CD4-positive, alpha-beta T cell (primary cell): ENCODE data around the gene DAB2. TPM values are rescaled to one million over a fixed set of nuclear protein-coding genes. Genes with fewer than 3 reads are reported as not detected.

ENCODE experiments used
- ATAC-seq: fragments of 200-7000 bp; cut with Tn5 transposase; one replicate; pipeline ENCODE4 v1.10.0; 2022; ENCODE audit warnings: mild to moderate bottlenecking; ENCODE audit not compliant: poor library complexity
- CTCF ChIA-PET: fragments of 350-600 bp; sonication (Branson Sonifier 250); formaldehyde crosslinking; loops from one replicate; lab custom pipeline; 2021; ENCODE audit warnings: antibody characterized with exemption, inconsistent platforms; lab: Charles Lee
- POLR2A ChIA-PET: fragments of 350-600 bp; sonication (Branson Sonifier 250); formaldehyde crosslinking; loops from one replicate; lab custom pipeline; 2021; ENCODE audit warnings: antibody characterized with exemption, inconsistent platforms; lab: Charles Lee
- DNase-seq, 14 experiments: peaks; one replicate each; pipeline ENCODE4 v3.0.0-alpha.2; 2013 to 2020; ENCODE audit warnings: mixed read lengths in 2 of 14
- H3K27ac ChIP-seq, 2 donors: one replicate each; pipeline versions ENCODE4 v1.5.1 to v1.7.0; 2013; ENCODE audit warnings: low read length in 2 of 2, low read depth in 1 of 2, mild to moderate bottlenecking in 1 of 2
- H3K27me3 ChIP-seq, 2 experiments: 1 replicate in 1 of 2; 2 replicates in 1 of 2; pipeline versions ENCODE4 v1.6.1 to v1.7.0; 2013; ENCODE audit warnings: low read length in 2 of 2, control low read depth in 1 of 2, mild to moderate bottlenecking in 1 of 2, moderate library complexity in 1 of 2; ENCODE audit not compliant: insufficient read depth in 2 of 2, control insufficient read depth in 1 of 2
- H3K36me3 ChIP-seq: one replicate; pipeline ENCODE4 v1.6.1; 2013; ENCODE audit warnings: low read length, control low read depth; ENCODE audit not compliant: insufficient read depth
- H3K4me1 ChIP-seq: one replicate; pipeline ENCODE4 v1.6.1; 2013; ENCODE audit warnings: low read length, control low read depth; ENCODE audit not compliant: insufficient read depth
- H3K4me3 ChIP-seq: one replicate; pipeline ENCODE4 v1.5.1; 2013; ENCODE audit warnings: mild to moderate bottlenecking, low read length, moderate library complexity
- H3K9me3 ChIP-seq, 2 experiments: 1 replicate in 1 of 2; 2 replicates in 1 of 2; pipeline versions ENCODE4 v1.6.1 to v1.7.0; 2013; ENCODE audit warnings: low read length in 2 of 2, mild to moderate bottlenecking in 2 of 2, control low read depth in 1 of 2, moderate library complexity in 1 of 2; ENCODE audit not compliant: control insufficient read depth in 1 of 2, insufficient read depth in 1 of 2
- H3K27ac Mint-ChIP-seq: one replicate; pipeline ENCODE4 v1.8.0; 2020; ENCODE audit warnings: mixed read lengths
- H3K27me3 Mint-ChIP-seq: one replicate; pipeline ENCODE4 v1.8.0; 2021; ENCODE audit warnings: mixed read lengths
- H3K36me3 Mint-ChIP-seq: one replicate; pipeline ENCODE4 v1.8.0; 2021; ENCODE audit warnings: low read depth, mixed read lengths
- H3K4me1 Mint-ChIP-seq: one replicate; pipeline ENCODE4 v1.8.0; 2021; ENCODE audit warnings: low read depth, mixed read lengths
- H3K4me3 Mint-ChIP-seq: one replicate; pipeline ENCODE4 v1.8.0; 2020; ENCODE audit warnings: mild to moderate bottlenecking, mixed read lengths
- H3K9me3 Mint-ChIP-seq: one replicate; pipeline ENCODE4 v1.8.0; 2020; ENCODE audit warnings: mixed read lengths
- CTCF ChIP-seq: fragments of 200-600 bp; IDR thresholded peaks from one replicate; pipeline ENCODE4 v1.8.0; 2022; ENCODE audit warnings: antibody characterized with exemption, mild to moderate bottlenecking
- intact Hi-C, 2 experiments: fragments of 100-400 bp; cut with DNase I in 1 of 2; cut with micrococcal nuclease in 1 of 2; formaldehyde crosslinking; loops; one replicate each; pipeline versions ENCODE4 v1.15.1 to v1.9.0; 2023 to 2025; cut with DNase I, micrococcal nuclease
- total RNA-seq, 174 experiments: library from RNA in 2 of 174; stranded (reverse) in 2 of 174; gene quantifications; one replicate each; pipeline ENCODE4 v1.2.3 and lab custom pipeline; 2021 to 2026

The DAB2 gene
- total RNA-seq, 2 experiments from 2014 or later = 0.31 to 0.47 TPM

- intact Hi-C loops = no loop called here
- Mint-ChIP-seq H3K4me1 (no peaks in the 10 kb centered on the region), H3K27me3 (peaks cover 1% of the 10 kb centered on the region), H3K27ac (no peak overlapping the region), H3K9me3 (peaks cover 2% of the 10 kb centered on the region), H3K4me3 (no peak overlapping the region), H3K36me3 (no peaks in the 10 kb centered on the region)
- H3K4me3 ChIP-seq = no peak overlapping the region
- H3K4me1 ChIP-seq = no peaks in the 10 kb centered on the region
- DNase-seq (no peak), ATAC-seq (no peak)
- POLR2A ChIA-PET = no interaction called here
- H3K27ac ChIP-seq = no peak overlapping the region
- no peaks in the 10 kb centered on the region for H3K27me3 ChIP-seq
- TF ChIP-seq CTCF = no peak
- H3K36me3 ChIP-seq = no peaks in the 10 kb centered on the region
- H3K9me3 ChIP-seq = no peaks in the 10 kb centered on the region
- CTCF ChIA-PET = interaction anchor here (0.6 kb wide), 1 partner anchor 18 kb away, joined by 3 read pairs; no protein-coding TSS in a partner anchor
Observed at GRCh38 chr5:39361306-39361705, 63.5 kb downstream of the DAB2 start.

GRCh38 chr5:39360471-39361111 lies 64.2 kb downstream of the DAB2 start:
- no peaks in the 10 kb centered on the region for H3K4me1 Mint-ChIP-seq
- ATAC-seq (no peak), DNase-seq (peak in 2 of 14 experiments; percentile 4 to 8)
- no peaks in the 10 kb centered on the region for H3K9me3 ChIP-seq
- H3K9me3 Mint-ChIP-seq = peaks cover 2% of the 10 kb centered on the region
- no peak overlapping the region for H3K27ac Mint-ChIP-seq
- POLR2A ChIA-PET = no interaction called here
- CTCF ChIA-PET = interaction anchor here (0.6 kb wide), 1 partner anchor 18 kb away, joined by 3 read pairs; no protein-coding TSS in a partner anchor
- intact Hi-C loops = no loop called here
- no peak overlapping the region for H3K27ac ChIP-seq
- no peak overlapping the region for H3K4me3 ChIP-seq
- H3K4me3 Mint-ChIP-seq = no peak overlapping the region
- no peaks in the 10 kb centered on the region for H3K27me3 Mint-ChIP-seq
- no peaks in the 10 kb centered on the region for H3K36me3 ChIP-seq
- TF ChIP-seq CTCF = no peak
- H3K27me3 ChIP-seq = no peaks in the 10 kb centered on the region
- H3K36me3 Mint-ChIP-seq = no peaks in the 10 kb centered on the region
- H3K4me1 ChIP-seq = no peaks in the 10 kb centered on the region

- H3K4me1 ChIP-seq = no peaks in the 10 kb centered on the region
- Mint-ChIP-seq H3K36me3 (peaks cover 4% of the 10 kb centered on the region), H3K4me1 (no peaks in the 10 kb centered on the region), H3K4me3 (no peak overlapping the region), H3K27ac (no peak overlapping the region), H3K9me3 (peaks cover 9% of the 10 kb centered on the region), H3K27me3 (no peaks in the 10 kb centered on the region)
- POLR2A ChIA-PET = no interaction called here
- no peaks in the 10 kb centered on the region for H3K27me3 ChIP-seq
- no peaks in the 10 kb centered on the region for H3K36me3 ChIP-seq
- CTCF ChIA-PET = no interaction called here
- H3K9me3 ChIP-seq = peaks cover 0 to 6% of the 10 kb centered on the region in 2 experiments
- H3K27ac ChIP-seq = no peak overlapping the region
- TF ChIP-seq CTCF = no peak
- no peak for DNase-seq
- no peak for ATAC-seq
- no peak overlapping the region for H3K4me3 ChIP-seq
- intact Hi-C loops = no loop called here
Observed at GRCh38 chr5:39356263-39356662, 68.5 kb downstream of the DAB2 start.
